D721Med (cell line): ENCODE results near the gene TNFRSF18.

Experiments
- DNase-seq: peaks from one replicate; pipeline ENCODE4 v3.0.0; 2011; ENCODE audit warnings: low spot score; ENCODE audit not compliant: insufficient read length
- FAIRE-seq: peaks from 2 replicates; lab custom pipeline; 2011; peaks lifted over from hg19 to GRCh38; lab: Jason Lieb, UNC
- TF ChIP-seq, protein P1 (sequence below): IDR thresholded peaks from 2 replicates; pipeline ENCODE4 v1.5.1; 2012; ENCODE audit warnings: mild to moderate bottlenecking, control low read depth; ENCODE audit not compliant: insufficient read depth; ENCODE audit errors: missing control alignments

TNFRSF18 gene

DNA sequence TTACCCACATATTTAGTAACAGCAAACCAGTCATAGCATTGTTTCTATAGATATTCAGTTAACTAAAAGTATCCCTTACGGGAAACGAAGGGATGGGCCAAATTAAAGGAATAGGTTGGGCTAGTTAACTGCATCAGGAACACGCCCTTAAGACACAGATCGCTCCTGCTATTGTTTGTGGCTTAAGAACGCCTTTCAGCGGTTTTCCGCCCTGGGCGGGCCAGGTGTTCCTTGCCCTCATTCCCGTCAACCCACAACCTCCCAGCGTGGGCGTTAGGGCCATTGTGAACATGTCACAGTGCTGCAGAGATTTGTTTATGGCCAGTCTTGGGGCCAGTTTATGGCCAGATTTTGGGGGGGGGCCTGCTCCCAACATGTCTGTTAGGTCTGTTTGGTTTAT, 14.7 kb downstream of the TNFRSF18 start:
- TF ChIP-seq, protein P1, sequence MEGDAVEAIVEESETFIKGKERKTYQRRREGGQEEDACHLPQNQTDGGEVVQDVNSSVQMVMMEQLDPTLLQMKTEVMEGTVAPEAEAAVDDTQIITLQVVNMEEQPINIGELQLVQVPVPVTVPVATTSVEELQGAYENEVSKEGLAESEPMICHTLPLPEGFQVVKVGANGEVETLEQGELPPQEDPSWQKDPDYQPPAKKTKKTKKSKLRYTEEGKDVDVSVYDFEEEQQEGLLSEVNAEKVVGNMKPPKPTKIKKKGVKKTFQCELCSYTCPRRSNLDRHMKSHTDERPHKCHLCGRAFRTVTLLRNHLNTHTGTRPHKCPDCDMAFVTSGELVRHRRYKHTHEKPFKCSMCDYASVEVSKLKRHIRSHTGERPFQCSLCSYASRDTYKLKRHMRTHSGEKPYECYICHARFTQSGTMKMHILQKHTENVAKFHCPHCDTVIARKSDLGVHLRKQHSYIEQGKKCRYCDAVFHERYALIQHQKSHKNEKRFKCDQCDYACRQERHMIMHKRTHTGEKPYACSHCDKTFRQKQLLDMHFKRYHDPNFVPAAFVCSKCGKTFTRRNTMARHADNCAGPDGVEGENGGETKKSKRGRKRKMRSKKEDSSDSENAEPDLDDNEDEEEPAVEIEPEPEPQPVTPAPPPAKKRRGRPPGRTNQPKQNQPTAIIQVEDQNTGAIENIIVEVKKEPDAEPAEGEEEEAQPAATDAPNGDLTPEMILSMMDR: no peak
- FAIRE-seq: no peak
- no peak for DNase-seq

- FAIRE-seq (no peak), DNase-seq (no peak)
- TF ChIP-seq, protein P1: no peak
These were observed 17.3 kb downstream of the TNFRSF18 start for GRCh38 chr1:1189111-1189510.

DNA sequence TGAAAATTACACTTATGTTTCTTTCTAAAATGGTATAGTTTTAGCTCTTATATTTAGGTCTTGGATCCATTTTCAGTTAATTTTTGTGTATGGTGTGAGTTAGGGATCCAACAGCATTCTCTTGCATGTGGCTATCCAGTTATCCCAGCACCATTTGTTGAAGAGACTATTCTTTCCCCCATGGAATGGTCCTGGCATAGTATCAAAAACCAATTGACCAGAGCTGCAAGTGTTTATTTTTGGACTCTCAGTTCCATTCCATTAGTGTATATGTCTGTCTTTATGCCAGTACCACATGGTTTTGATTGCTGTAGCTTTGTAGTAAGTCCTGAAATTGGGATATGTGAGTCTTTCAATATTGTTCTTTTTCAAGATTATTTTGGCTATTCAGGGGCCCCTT, 18.5 kb downstream of the TNFRSF18 start:
- DNase-seq (no peak), FAIRE-seq (no peak)
- TF ChIP-seq, protein P1: no peak

- TF ChIP-seq, protein P1: no peak
- DNase-seq (no peak), FAIRE-seq (no peak)
These were observed 21.2 kb downstream of the TNFRSF18 start for GRCh38 chr1:1185101-1185765.

GRCh38 chr1:1183833-1184775, 22.3 kb downstream of the TNFRSF18 start:
- TF ChIP-seq, protein P1: no peak
- FAIRE-seq (no peak), DNase-seq (no peak)

DNA sequence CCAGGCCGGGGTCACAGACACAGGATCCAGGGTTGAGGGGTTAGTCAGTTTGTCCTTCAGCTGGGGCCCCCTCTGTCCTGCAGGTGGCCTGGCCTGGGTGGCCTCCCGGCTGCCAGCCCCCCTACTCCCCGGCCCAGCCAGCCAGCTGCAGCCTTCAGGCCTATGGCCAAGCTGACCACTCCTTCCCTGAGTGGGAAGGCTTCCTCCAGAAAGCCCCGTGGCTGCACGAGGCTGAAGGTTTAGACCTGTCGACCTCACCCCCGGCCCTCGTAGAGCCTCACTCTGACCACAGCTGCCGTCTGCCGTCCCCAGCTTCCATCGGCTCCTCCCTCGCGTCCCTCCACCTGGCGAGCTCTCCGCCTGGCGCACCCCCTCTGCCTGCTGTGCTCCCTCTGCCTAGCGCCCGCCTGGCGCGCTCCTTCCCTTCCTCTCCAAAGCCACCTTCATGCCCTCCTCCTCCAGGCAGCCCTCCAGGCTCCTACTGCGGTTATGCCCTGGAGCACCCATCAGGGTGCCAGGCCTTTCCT, 23.1 kb downstream of the TNFRSF18 start:
- TF ChIP-seq, protein P1: no peak
- DNase-seq: no peak
- FAIRE-seq: no peak
